Activated CD8-positive, alpha-beta memory T cell treated with anti-CD3 and anti-CD28 coated beads, Interleukin-2, amount 50 U/mL, for 4 hours (primary cell): ENCODE measurements around the gene GFOD1.
A peak's percentile ranks its signal among the peaks of the same experiment; 100 is the strongest.
"Not testable (repeated sequence)": the region's sequence is repeated elsewhere in the genome, so short reads cannot be mapped to it uniquely, and the experiment has no call there.

Experiments used
- DNase-seq: peaks from one replicate; pipeline ENCODE4 v3.0.0-alpha.2; 2020

GFOD1 gene

GRCh38 chr6:13511141-13511571, 23.8 kb upstream of the GFOD1 start:
- not testable (repeated sequence) for DNase-seq

- not testable (repeated sequence) for DNase-seq
These were observed 23.0 kb upstream of the GFOD1 start for GRCh38 chr6:13510433-13510832.

- no peak for DNase-seq
These were observed 21.6 kb upstream of the GFOD1 start for GRCh38 chr6:13508711-13509705.

DNA sequence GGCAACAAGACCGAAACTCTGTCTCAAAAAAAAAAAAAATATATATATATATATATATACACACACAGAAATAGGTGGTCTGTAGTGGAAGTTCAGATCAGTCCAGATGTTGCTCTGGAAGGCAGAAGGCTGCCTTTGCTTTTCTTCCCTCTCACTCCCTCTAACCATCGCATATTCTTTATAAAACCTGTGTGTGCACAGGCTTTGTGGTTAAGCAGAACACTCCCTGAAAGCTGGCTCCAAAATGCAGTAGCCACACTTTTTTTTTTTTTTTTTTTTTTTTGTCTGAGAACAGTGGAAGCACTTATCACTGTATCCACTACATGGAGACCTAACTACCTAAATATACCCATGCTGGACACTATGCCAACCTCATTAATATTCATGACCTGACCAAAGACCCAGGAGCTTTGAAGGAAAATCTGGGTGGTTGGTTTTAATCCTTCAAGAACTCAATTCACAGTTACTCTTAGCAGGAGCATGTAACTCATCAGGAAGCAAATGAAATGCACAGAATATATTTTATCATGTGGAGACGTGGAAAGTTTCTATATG, 20.0 kb upstream of the GFOD1 start:
- DNase-seq: no peak

DNA sequence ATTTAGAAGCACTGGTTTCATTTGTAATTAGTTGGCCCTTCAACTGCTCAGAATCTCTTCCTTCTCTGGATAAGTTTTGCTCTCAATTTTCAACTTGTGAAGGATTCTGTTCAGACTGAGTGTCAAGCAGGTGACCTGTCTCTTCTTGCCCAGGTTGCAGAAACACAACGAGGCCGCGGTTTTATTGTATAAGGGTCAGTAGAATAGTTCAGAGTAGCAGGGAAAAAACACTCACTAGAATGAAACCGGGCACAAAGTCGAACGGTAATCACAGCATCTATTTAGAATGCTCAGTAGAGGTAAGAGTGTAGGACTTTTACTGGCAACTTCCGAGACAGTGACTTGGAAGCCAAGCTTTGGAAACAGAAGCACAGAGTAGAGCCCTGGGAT, 17.9 kb upstream of the GFOD1 start:
- DNase-seq: no peak

DNA sequence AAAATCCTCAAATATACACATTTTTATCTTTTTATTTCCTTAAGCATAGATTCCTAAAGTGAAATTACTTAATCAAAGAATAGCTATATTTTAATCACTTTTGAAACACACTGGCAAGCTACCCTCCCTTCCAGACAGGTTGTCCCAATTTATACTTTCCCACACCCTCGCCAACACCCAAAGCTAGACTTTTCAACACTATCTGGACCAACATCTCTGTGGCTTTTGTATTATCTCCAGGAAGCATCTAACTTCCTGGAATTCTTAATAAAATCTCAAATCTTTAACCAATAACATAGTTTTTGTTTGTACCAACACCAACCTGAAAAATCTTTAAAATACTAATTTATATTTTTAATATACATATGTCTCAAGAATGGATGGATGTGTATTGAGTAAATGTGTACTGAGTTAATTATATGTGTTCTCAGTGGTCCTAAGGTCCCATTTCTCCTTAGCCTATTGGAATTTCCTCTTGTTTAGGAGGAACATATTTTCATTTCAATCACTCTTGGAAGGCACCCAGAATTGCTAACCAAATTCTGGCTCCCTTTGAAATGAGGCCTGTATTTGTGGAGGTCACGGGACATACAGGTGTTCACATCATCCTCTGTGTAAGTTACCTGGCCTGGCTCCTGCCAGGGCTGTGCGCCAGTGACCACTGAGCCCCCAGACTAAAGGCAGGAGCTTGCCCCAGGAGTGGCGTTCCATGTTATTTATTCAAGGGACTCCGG, 17.4 kb upstream of the GFOD1 start:
- DNase-seq: no peak

GRCh38 chr6:13500915-13501314, 13.5 kb upstream of the GFOD1 start:
- no peak for DNase-seq

- DNase-seq: no peak
These were observed 12.9 kb upstream of the GFOD1 start for GRCh38 chr6:13500264-13500663.

GRCh38 chr6:13496513-13497190, 9.3 kb upstream of the GFOD1 start:
- DNase-seq: no peak

DNA sequence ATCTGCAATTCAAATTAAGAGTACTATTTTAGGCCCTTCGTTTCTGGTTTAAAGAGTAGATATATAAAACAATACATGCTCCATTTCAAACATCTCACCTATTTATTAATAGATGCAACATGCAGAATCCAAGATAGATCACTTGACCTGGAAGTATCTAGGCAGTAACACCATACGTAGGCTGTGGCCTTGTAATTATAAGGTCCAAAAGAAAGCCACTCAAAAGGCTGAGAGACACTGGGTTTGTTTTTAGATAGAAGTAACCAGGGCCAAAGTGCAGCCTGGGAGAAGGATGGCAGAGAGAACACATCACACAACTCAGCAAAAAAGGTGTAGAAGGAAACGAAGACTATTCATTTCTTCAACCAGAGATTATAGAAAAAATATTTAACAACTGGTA, 8.4 kb upstream of the GFOD1 start:
- no peak for DNase-seq

DNA sequence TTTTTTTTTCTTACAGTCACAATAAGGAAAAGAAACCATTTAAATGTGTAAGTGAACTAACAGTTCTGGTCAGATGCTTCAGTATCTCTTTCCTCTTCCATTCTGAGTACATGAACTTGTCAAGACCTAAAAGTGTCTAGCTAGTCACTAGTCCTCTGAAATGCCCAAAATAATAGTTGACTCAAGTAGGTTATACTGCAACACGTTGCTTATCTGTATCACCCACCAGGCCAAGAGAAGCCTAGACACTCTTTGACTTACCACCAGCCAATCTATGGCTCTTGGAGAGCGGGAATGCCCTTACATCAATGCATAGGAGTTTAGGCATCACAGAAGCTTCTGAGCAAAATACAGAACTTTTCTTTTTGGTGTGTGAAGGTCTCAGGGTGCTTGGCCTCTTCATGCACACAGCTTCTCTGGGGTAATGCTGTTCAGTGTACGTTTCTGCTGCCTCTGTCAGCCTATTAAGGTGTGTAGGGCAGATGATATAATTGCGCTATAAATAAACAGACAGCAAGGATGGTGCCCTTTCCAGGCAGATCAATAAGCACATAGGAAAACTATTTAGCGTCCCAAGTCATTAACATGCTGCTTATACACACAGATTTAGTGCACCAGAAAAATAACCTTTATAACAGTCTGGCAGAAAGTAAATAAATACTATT, 7.8 kb upstream of the GFOD1 start:
- DNase-seq: no peak

DNA sequence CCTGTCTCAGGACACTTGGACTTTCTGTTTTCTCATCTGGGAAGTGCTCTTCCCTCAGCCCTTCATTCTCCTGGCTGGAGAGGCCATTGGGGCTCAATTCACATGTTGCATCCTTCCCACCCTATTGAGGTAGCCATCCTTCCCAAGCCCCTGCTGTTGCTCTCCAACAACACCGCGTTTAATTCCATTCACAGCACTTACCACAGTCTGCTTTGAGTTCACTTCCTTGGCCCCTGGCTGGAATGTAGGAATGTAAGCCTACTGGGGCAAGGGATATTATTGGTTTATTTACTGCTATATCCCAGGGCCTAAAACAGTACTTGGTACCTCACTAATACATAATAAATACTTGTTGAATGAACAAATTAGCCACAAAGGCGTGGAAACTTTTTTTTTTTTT, 6.7 kb upstream of the GFOD1 start:
- DNase-seq: no peak

- DNase-seq: no peak
These were observed 5.7 kb upstream of the GFOD1 start for GRCh38 chr6:13493147-13493546.

- no peak for DNase-seq
These were observed 5.0 kb upstream of the GFOD1 start for GRCh38 chr6:13492357-13492756.

GRCh38 chr6:13491538-13491937, 4.1 kb upstream of the GFOD1 start:
- DNase-seq: no peak

DNA sequence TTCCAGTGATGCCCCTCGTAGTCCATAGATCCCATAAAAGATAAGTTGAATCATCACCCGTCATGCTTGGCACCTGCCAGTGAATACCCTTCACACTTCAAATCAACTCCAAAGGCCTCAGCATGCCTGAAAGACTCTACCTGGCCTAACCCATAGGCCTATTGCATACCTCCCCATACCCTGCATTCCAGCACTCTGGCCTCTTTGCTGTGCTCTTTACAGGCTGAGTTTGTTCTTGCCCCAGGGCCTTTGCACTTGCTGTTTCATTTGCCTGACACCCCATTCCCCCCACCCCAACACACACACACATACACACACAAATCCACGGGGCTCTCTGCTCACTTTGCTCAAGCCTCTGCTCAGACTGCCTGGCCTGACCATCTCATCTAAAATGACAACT, 3.0 kb upstream of the GFOD1 start:
- DNase-seq: no peak

- no peak for DNase-seq
These were observed 1.5 kb upstream of the GFOD1 start for GRCh38 chr6:13488896-13489237.

DNA sequence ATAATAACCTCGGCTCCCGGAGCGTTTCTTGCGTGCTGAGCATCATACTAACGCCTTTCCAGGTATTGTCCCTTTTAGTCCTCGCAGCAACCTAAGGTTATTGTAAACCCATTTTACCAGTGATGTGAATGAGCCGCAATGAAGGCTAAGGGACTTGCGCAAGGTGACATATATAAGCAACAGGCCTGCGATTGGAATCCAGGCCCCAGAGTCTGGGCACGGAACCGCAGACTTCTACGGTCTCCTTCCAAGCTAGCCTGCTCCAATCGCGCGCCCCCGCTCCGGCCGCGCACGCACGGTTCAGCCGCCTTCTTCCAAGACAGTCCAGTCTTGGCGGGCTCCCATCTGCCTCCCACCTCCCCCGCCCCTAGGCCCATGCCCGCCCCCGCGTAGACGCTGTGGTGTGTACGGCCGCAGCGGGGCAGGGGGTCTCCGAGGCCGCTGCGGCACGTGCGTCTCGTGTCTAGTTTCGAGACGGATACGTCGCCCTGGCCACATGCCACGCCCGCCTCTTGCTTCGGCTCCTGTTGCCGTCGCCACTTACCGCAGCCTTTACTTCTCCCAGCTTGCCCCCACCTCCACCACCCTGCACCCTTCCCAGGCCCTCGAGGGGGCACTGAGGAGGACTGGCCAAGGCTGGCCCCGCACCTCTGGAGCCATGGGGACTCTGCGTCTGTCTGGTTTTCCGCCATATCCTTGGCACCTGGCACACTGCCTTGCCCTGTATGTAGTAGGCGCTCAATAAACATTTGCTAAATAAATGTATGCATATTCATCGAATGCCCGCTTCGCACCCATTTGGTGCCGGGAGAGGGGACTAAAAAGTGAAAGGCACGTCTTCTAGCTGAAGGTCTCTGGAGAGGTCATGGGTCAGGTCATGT, 855 bp upstream of the GFOD1 start:
- DNase-seq: peak; percentile 32

DNA sequence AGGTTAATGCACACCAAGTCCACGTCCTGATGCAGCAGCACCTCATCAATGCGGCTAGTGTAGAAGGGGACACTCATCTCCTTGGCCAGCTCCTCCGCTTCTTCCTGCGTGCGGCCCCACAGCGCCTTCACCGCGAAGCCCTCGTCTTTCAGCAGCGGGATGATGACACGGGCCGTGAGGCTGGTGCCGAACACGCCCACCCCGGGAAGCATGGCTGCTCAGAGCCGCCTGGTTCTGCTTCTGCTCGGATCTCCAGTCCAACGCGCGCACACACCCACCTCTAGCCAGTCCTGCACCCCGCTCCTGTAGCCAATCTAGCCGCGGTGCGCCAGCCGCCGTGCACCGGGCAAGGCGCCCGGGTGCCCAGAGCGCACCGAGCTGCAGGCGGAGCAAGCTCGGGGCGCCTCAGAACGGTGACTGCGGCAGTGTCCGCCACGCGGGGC, 700 bp downstream of the GFOD1 start:
- DNase-seq: peak; percentile 68

- DNase-seq: peak; percentile 55
These were observed 1.4 kb downstream of the GFOD1 start for GRCh38 chr6:13485923-13486562.

GRCh38 chr6:13485303-13485702, 2.1 kb downstream of the GFOD1 start:
- DNase-seq: no peak
